Measurements from ENCODE around the gene PDE8B. TPM values are rescaled to one million over a fixed set of nuclear protein-coding genes. Genes with fewer than 3 reads are reported as not detected.

Gene PDE8B
- total RNA-seq, 1 experiment from 2014 or later, result 1.8 TPM

- H3K9me3 ChIP-seq (ENCODE audit: insufficient read depth, low read depth), result no peaks in the 10 kb centered on the region
- H3K4me2 ChIP-seq, result no peak overlapping the region
- no peaks in the 10 kb centered on the region for H3K36me3 ChIP-seq (ENCODE audit: low read depth)
- POLR2A ChIA-PET (ENCODE audit: unreplicated experiment), result no interaction called here
- intact Hi-C loops (cut with micrococcal nuclease; ENCODE audit: unreplicated experiment), result no loop called here
- peaks cover 3% of the 10 kb centered on the region; the same call in 1 of the 2 replicates for H3K9me2 ChIP-seq (ENCODE audit: insufficient read depth)
- no TSS peak for BruUV-seq (replicated peaks)
- H3K27ac ChIP-seq, result no peak overlapping the region
- no peaks in the 10 kb centered on the region for H3K79me2 ChIP-seq (ENCODE audit: low read depth)
- no peak for DNase-seq
- TF ChIP-seq EZH2 (IDR thresholded peaks at IDR 0.05; ENCODE audit: low read depth) (no peak), CTCF (conservative IDR thresholded peaks at IDR 0.05) (no peak)
- no peaks in the 10 kb centered on the region for H4K20me1 ChIP-seq (ENCODE audit: insufficient read depth)
- CTCF ChIA-PET, result no interaction called here
- no peaks in the 10 kb centered on the region for H3K4me1 ChIP-seq (replicated peaks; ENCODE audit: insufficient read depth)
- no peak overlapping the region for H3K4me3 ChIP-seq
- H3K27me3 ChIP-seq (ENCODE audit: insufficient read depth, low read depth), result no peaks in the 10 kb centered on the region
- no peak overlapping the region for H2AFZ ChIP-seq
- H3F3A ChIP-seq (ENCODE audit: insufficient read depth, low read depth), result no peaks in the 10 kb centered on the region
Observed at GRCh38 chr5:77369566-77369965, 159.1 kb downstream of the PDE8B start.

GRCh38 chr5:77374686-77375085 is 164.2 kb downstream of the PDE8B start:
- Histone ChIP-seq H3K4me2 (no peak overlapping the region), H4K20me1 (ENCODE audit: insufficient read depth) (no peaks in the 10 kb centered on the region), H3K27ac (no peak overlapping the region), H3K4me3 (no peak overlapping the region), H3K4me1 (replicated peaks; ENCODE audit: insufficient read depth) (no peaks in the 10 kb centered on the region), H3K36me3 (ENCODE audit: low read depth) (no peaks in the 10 kb centered on the region), H2AFZ (no peak overlapping the region), H3K27me3 (ENCODE audit: insufficient read depth, low read depth) (no peaks in the 10 kb centered on the region), H3K79me2 (ENCODE audit: low read depth) (no peaks in the 10 kb centered on the region), H3K9me3 (ENCODE audit: insufficient read depth, low read depth) (no peaks in the 10 kb centered on the region), H3K9me2 (ENCODE audit: insufficient read depth) (peaks cover 3% of the 10 kb centered on the region; the same call in 1 of the 2 replicates), H3F3A (ENCODE audit: insufficient read depth, low read depth) (no peaks in the 10 kb centered on the region)
- ChIA-PET POLR2A (ENCODE audit: unreplicated experiment) (no interaction called here), CTCF (no interaction called here)
- intact Hi-C loops (cut with micrococcal nuclease; ENCODE audit: unreplicated experiment), result no loop called here
- TF ChIP-seq EZH2 (IDR thresholded peaks at IDR 0.05; ENCODE audit: low read depth) (no peak), CTCF (conservative IDR thresholded peaks at IDR 0.05) (no peak)
- DNase-seq, result no peak
- BruUV-seq (replicated peaks), result no TSS peak

GRCh38 chr5:77376609-77377300 is 166.3 kb downstream of the PDE8B start:
- Histone ChIP-seq H3K9me2 (ENCODE audit: insufficient read depth) (no peaks in the 10 kb centered on the region), H2AFZ (no peak overlapping the region), H3K36me3 (ENCODE audit: low read depth) (no peaks in the 10 kb centered on the region), H3K9me3 (ENCODE audit: insufficient read depth, low read depth) (no peaks in the 10 kb centered on the region), H3K4me2 (no peak overlapping the region), H3K27me3 (ENCODE audit: insufficient read depth, low read depth) (no peaks in the 10 kb centered on the region), H3K27ac (no peak overlapping the region), H3K79me2 (ENCODE audit: low read depth) (no peaks in the 10 kb centered on the region), H3K4me1 (replicated peaks; ENCODE audit: insufficient read depth) (no peaks in the 10 kb centered on the region), H4K20me1 (ENCODE audit: insufficient read depth) (no peaks in the 10 kb centered on the region), H3F3A (ENCODE audit: insufficient read depth, low read depth) (no peaks in the 10 kb centered on the region), H3K4me3 (no peak overlapping the region)
- no peak for DNase-seq
- POLR2A ChIA-PET (ENCODE audit: unreplicated experiment), result no interaction called here
- CTCF ChIA-PET, result no interaction called here
- intact Hi-C loops (cut with micrococcal nuclease; ENCODE audit: unreplicated experiment), result no loop called here
- no peak for TF ChIP-seq CTCF (conservative IDR thresholded peaks at IDR 0.05)
- no peak for TF ChIP-seq EZH2 (IDR thresholded peaks at IDR 0.05; ENCODE audit: low read depth)
- BruUV-seq (replicated peaks), result no TSS peak
